NCI-H2227 (cell line): ENCODE results near the gene BRD7.
A peak's percentile ranks its signal among the peaks of the same experiment; 100 is the strongest.

Source experiments
- DNase-seq: peaks from one replicate; lab custom pipeline; 2025; ENCODE audit not compliant: unreplicated experiment; lab: John Stamatoyannopoulos, UW

The BRD7 gene

DNA sequence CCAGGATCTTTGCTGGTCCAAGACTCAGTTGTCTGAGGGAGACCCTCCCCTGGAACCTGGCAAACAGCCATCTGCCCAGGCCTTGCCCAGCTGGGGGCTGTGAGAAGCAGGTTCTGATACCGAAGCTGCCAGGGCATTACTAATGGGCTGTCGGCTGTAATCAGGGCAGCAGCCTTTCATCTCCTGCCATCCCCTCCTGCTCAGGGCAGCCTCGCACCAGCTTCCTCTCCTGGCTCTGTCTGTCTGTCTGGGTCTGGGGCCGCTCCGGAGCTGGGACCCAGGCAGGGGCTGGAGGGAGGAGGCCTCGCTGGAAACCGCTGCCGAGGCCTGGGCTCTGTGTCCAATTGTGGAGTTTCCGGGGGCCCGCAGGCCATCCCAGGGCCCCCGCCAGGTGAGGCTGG is 21.6 kb upstream of the BRD7 start:
- DNase-seq, result no peak

DNA sequence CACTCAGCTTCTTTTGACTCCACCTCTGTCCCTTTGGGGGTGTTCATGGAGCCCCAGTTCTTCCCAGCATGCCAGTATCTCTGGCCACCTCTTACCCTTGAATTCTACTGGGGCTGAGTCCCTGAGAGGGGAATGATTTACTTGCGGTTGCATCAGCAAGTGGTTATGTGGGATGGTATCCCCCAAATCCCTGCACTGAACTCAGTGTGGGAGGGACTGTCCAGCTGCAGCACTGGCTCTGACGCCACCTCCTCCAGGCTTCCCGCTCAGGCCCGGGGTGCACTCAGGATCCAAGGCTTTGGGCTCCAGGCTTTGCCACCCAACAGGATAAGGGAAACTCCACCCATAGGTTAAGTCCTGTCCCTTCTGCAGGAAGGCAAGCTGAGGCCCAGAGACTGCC is 21.1 kb upstream of the BRD7 start:
- no peak for DNase-seq

DNA sequence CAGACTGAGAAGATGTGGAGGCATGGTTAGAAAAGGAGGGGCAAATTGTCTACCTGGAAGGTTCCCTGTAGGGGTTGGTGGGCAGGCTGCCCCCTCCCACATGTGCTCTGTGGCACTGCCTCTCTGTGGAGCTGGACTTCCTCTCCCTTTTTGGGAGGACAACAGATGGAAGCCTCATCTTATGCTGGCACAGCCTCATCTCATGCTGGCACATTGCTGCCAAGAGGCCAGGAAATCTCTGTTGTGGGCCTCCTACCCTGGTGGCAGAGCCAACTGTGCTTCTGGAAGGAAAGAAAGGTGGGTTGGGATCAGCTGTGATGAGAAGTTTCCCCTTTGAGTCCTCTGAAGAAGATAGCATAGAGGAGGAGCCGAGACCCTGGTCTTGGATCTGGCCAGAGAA is 19.7 kb upstream of the BRD7 start:
- no peak for DNase-seq

DNA sequence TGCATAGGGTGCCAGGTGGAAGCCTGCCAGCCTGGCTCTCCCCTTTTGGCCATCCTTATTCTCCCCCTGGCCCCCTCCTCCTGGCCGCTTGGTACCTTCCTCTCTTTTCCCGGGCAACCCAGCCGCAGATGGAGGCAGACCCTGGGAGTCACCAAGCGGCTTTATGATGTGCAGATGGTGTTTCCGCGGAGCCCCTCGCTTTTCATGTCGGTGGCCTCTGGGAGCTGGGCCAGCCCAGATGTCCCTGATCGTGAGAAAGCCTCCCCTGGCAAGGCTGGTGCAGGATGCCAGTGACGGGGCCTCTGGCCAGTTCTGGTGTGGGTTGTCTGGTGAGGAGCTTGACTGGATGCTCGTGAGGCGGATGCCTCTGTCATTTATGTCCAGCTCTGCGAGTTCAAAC is 18.0 kb upstream of the BRD7 start:
- no peak for DNase-seq

DNA sequence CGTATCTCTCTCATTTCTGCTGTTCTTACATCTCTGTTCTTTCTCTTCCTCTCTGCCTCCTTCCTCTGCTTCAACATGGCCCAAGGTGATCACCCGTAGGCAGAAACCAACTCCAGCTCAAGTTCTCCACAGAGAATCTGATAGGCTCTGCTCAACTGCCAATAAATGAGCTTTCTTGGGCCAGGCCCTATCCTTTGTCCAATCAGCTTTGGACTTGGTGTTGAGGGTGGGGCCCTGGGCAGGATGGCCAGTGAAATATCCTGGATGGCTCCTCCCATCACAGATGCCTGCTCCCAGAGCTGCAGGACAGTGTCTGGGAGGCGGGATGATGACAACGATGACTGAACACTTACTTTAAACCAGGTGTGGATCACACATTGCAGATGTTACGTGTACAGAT is 17.4 kb upstream of the BRD7 start:
- DNase-seq, result no peak

DNA sequence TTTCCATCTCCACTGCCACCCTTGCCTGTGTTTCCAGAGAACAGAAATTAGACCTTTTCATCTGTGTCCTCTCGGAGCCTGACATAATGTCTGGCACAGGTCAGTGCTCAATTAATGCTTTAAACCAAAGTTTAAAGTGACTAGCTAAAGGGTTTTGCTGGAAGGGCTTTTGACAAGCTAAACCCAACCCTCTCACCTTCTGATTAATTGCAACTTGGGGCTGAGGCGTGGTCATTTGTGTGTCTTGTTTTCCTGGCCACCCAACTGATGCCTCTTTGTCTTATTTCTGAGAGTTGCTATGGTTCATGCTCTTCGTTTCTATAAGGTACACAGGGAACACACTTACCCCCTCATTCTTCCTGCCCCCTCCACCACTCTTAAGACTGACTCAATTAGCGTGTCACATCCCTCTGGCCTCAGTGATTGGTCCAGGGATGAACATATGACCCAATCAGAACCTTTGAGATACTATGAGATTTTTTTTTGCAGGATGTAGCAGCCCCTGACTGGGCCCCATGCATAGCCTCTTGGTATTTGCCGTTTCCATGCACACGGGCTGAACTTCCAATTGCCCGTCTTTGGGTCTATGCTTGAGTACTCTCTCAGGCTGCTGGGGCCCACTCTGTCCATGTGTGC is 15.8 kb upstream of the BRD7 start:
- DNase-seq, result no peak

DNA sequence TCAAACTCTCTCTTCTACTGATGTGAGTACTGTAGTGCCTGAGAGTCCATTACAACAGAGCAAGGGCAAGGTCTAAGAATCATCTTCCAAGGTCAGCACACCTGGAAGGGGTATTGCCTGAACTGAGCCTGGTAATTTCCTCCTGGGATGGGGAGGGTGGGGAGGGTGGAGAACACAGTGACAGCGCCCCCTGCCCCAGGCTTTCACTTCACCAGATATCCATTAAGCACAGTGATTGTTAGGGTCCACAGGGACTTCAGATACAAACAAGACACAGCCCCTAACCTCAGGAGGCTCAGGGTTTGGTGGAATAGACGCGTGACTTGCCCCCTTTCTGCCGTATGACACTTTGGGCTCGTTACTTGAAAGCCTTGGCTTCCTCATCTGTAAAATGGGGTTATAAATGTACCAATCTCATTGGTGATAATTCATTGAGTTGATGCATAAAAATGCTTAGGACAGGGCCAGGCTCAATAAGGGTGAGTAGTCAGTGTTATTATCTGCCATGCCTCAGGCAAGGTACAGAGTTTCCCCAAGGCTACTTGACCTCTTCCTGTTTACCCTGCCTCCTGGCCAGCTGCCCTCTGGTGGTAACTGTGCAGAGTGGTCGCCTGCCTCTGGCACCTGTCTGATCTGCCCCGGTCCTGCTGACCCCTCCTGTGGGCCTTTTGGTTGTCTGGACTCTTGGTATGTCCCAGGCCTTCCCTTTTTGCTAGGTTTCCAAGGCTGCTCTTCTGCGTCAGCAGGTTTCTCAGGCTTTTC is 13.1 kb upstream of the BRD7 start:
- no peak for DNase-seq

DNA sequence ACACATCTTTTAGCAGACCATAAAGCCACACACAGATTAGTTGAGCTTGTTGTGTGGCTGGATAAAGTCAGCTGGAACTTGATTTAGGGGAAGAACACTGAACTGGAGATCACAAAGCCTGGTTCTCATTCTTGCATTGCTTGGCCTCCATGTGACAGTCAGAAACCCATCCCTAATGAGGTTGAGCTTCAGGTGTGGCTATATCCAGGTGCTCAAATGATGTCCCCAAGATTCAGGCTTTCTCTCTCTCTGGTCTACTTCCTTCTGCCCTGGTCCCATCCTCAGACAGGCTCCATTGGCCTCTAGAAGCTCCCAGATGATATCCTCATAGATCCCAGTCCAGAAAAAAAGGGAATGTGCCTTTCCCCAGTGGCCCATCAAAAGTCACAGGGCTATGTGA is 9.6 kb upstream of the BRD7 start:
- no peak for DNase-seq

DNA sequence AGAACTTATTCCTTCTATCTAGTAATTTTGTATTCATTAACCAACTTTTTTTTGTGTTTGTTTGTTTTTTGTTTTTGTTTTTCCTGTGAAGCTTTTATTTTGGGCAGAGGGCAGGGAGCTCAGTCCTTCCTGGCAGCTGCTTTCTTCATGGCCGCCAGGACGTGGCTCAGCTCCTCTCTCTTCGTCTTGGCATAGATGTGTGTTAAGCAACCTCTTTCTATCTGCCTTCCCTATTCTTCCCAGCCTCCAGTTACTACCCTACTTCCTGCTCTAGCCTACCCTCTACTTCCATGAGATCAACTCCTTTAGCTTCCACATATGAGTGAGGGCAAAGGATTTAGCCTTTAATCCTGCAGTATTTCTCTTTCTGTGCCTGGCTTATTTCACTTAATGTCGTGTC is 8.2 kb upstream of the BRD7 start:
- DNase-seq, result no peak

DNA sequence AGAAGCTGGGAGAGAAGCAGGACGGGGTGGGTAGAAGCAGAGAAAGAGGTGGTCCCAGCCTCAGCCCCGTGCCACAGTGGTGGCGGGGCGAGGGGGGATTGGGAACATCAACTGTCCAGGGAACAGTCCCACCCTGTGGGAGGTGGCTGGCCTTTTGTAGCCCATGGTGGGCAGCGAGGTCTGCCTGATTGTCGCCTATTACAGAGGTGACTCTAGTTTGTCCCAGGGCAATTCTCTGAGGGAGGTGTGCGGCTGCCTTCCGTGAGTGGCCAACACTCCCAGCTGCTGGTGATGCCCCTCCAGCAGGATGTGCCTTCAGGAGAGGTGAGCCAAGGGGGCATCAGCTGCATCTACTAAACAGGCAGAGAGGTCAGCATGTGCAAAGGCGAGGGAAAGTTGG is 5.0 kb upstream of the BRD7 start:
- no peak for DNase-seq

DNA sequence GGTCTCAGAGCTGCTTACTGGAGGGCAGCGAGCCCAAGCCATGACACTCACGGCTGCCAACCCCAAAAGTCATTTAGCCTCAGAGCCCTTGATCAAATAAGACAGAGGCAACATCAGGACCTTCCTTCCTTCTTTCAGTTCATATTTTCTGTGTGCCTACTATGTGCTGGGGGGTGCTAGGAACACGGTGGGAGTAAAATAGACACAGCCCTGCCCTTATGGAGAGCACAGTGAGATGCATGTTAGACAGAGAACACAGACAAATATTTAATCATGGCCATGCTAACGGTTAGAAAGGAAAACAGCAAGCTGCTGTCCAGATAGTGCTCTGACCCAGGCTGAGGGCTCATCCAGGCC is 4.5 kb upstream of the BRD7 start:
- DNase-seq, result no peak

DNA sequence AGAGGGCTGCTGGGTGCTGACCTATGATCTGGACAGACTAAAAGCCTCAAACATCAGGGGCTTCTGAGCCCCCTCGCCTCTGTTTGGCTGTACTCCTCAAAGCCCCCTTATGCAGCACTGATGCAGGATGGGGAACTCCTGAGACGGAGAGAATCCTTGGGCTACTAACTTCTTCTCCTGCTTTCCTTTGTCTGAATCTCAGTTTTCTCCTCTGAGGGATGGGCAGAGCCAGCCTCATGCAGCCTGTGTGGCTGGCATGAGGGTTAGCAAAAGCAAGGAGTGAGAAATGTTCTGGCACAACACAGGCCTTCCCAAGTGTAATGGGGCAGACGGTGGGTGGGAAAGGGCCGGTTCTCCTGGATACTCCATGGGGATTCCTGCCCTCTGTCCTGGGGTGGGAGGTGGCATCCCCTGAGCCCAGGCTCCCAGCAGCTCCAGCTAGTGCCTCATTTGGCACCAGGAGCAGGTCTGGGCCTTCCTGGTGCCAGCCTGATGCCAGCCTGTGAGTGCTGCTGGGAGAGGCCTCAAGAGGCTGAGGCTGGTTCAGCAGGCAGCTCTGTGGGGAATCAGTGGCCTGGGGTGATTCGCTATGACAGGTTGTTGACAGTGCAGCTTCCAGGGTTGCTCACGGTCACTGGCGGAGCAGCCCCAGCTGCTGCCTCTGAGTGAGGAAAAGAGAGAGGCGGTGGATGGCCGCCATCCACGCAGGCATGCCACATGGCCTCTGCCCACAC is 4.0 kb upstream of the BRD7 start:
- no peak for DNase-seq

DNA sequence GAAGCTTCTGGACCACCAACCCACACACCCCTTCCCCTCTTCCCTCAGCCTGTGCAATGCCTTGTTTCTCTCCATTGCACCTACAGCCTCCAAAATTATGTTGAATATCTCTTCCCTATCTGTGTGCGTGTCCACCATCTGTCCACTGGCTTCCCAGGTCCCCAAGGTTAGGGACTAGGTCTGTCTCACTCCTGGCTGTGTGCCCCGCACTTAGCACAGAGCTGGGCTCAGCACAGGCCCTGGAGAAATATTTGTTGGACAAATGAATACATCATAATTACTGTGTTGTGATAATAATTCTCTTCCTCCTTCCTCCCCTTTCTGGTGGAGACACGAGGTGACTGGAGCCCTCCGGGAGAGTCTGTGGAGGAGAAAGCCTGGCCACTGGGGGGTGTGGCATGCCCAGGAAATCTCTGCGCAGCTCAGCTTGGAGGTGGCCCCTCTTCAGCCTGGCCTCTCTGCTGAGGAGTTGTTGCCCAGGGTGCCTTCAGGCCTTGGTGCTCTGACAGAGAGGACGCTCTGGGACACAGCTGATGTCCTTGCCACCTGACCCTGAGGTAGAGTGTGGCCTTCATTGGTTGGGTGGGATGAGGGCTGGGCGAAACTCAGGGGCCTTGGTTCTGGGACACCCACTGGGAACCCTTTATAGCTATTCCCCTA is 3.3 kb upstream of the BRD7 start:
- DNase-seq, result no peak

DNA sequence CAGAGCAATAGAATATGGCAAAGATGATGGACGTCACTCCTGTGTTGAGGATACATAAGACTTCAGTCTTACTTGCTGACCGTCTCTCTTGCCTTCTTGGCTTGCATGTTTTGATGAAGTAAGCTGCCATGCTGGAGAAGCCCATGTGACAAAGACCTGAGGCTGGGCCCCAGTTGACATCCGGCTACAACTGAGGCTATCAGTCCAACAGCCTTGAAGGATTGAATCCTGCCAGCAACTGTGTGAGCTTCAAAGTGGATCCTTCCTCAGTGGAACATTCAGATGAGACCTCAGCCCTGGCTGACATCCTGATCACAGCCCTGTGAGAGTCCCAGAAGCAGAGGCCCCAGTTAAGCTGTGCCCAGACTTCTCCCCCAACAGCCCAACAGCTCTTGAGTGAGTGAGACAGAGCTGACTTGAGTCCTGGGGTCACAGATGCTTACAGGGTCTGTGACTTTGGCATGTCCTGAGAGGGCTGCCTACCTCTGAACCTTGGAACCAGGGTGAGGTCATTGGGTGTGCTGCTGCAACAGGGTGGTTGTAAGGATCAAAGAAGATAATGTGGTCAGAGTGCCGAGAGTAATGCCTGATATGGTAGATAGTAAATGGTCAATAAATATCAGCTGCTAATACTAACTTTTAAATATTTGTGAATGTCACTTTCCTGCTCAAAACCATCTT is 2.4 kb upstream of the BRD7 start:
- DNase-seq, result no peak

DNA sequence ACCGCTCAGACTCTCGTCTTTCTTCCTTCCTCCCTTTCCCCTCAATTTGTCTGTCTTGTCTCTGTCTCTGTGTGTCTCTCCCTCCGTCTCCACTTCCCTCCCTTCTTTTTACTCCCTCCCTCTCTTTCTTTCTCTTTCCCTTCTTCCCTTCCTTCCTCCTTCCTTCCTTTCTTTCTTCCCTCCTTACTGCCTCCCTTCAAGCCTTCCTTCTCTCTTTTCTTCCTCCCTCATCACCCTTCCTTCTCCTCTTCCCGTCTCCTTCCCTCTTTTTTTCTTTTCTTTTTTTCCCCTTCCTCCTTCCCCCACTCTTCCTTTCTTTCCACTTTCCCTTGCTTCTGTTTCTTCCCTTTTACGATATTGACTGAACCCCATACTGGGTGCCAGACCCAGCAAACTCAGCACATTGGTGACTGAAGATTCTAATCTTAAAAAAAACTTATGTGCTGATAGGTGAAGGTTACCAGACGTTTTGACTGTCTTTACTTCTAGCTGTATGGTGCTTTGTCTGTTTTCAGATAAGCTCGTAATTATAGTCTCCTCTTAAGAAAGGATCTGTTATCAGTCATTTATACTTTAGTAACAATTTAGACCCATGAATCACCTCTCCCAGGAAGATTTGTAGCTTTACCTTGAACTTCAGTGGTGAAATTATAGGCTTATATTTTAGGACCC is 481 bp upstream of the BRD7 start:
- no peak for DNase-seq

DNA sequence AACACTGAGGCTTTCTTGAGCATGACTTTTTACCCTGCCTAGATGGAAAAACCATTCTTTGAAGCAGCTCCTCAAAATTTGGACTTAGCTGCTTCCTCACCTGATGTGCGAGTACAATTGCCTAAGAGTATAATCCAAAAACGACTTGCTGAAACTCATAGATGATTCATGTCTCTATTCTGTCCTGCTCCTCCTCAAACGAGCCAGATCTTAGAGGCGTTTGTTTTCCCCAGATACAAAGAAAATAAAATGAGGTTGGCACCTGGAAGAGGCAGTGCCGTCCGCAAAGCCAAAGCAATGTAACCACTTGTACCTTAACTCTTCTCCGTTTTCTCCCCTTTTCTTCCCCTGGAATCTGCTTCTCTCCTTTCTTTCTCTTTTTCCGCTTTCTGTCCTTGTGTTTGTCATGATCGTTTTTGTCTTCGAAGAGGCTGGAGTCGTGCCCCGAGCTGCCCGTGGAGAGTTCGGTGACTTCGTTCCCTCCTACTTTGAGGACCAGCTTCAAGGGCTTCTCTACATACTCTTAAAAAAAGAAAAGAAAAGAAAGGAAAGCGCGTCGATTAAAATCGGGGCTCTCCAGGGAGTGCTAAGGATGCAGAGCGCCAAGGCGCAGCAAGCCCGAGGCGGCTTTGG is 895 bp downstream of the BRD7 start:
- DNase-seq, result peak; percentile 7

DNA sequence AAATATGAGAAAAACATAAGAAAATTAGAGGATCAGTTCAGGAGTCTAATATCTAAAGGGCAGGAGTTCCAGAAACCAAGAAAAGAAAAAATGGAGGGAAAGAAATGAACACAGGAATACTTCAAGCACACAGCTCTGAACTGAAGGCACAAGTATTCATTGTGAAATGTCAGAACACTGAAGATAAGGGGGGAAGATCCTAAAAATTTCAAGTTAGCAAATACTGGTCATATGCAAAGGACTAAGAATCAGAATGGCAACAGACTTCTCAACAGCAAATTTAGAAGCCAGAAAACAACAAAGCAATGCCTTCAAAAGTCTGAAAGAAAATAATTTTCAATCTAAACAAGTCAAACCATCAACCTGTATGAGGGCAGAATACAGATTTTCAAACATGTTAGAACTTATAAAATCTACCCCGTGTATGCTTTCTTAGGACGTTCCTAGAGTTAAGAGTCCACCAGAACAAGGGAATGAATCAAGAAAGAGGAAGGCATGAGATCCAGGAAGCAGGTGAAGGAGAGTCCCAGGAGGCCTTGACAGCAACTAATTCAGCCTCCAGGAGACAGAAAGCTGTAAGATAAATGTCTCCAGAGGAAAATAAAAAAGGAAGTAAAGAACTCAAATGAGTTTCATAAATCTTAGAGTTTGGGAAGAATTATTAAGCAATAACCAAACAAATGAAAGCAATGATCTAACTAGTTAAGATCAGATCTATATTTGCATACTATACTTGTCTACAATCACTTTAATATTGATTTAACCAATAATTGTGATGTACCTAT is 2.8 kb downstream of the BRD7 start:
- DNase-seq, result no peak

DNA sequence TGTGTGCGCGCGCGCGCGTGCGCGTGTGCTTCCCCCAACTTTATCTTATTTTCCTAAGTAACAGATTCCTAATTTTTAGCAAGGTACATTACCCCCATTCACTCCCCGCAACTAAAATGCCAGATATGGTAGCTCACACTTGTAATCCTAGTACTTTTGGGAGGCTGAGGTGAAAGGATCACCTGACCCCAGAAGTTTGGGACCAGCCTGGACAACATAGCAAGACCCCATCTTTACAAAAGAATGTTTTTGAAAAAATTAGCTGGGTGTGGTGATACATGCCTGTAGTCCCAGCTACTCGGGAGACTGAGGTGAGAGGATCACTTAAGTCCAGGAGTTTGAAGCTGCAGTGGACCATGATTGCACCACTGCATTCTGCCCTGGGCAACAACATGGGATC is 5.1 kb downstream of the BRD7 start:
- no peak for DNase-seq

DNA sequence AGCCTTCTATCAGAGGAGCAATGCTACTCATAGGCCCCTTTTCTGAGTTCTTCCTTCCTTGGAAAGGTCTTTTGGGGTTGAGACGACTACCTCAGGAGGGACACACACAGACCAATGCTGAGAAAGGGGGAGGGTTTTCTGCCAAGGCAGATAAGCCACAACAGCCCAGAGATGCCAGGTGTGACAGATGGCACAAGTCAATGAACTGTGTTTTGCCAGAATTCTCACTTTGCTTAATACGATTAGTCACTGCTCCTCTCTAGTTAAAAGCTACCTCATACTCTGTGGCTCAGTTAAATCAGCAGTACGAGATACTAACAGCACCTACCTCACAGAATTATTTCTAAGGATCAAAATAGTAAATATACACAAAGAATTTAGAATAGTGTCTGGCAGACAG is 8.0 kb downstream of the BRD7 start:
- no peak for DNase-seq
